Neural progenitor cell (in vitro differentiated cells): ENCODE results near the gene SPEM1.

Experiments used
- CTCF ChIP-seq: fragments of 200-600 bp; sonication (generic); IDR thresholded peaks from 2 replicates; pipeline ENCODE4 v1.5.1; 2017; ENCODE audit warnings: antibody characterized with exemption, mild to moderate bottlenecking
- EZH2 ChIP-seq: fragments of 200-600 bp; sonication (generic); IDR thresholded peaks from 2 replicates; pipeline ENCODE4 v1.6.1; 2017; ENCODE audit warnings: antibody characterized with exemption, mild to moderate bottlenecking, moderate library complexity
- EZH2phosphoT487 ChIP-seq: fragments of 200-600 bp; sonication (generic); IDR thresholded peaks from 2 replicates; pipeline ENCODE4 v1.6.1; 2017; ENCODE audit warnings: antibody characterized with exemption

- TF ChIP-seq CTCF (no peak), EZH2phosphoT487 (no peak), EZH2 (no peak)
Observed at GRCh38 chr17:7440113-7440833, 20.1 kb downstream of the SPEM1 start.
